HepG2 (cell line): ENCODE data around the gene MRPL9. TPM values are rescaled to one million over a fixed set of nuclear protein-coding genes. Genes with fewer than 3 reads are reported as not detected.
A peak's percentile ranks its signal among the peaks of the same experiment; 100 is the strongest.

Experiments used
- AHDC1 ChIP-seq: sonication (generic); formaldehyde crosslinking; IDR thresholded peaks from 2 replicates; pipeline ENCODE4 v1.5.1; 2020; ENCODE audit warnings: mild to moderate bottlenecking, missing genetic modification reagents, borderline replicate concordance
- ARID4A ChIP-seq: sonication (generic); formaldehyde crosslinking; IDR thresholded peaks from 2 replicates; pipeline ENCODE4 v1.5.0; 2020; ENCODE audit warnings: mild to moderate bottlenecking, missing genetic modification reagents, borderline replicate concordance
- DDIT3 ChIP-seq: sonication (generic); formaldehyde crosslinking; IDR thresholded peaks from 2 replicates; pipeline ENCODE4 v1.4.0; 2020; ENCODE audit warnings: mild to moderate bottlenecking, missing genetic modification reagents
- GATAD2A ChIP-seq: IDR thresholded peaks from 2 replicates; pipeline ENCODE4 v1.6.1; 2016
- MBD4 ChIP-seq: IDR thresholded peaks from 2 replicates; pipeline ENCODE4 v1.6.1; 2012; ENCODE audit warnings: low read length, inconsistent platforms, borderline replicate concordance
- MEF2D ChIP-seq: sonication (generic); formaldehyde crosslinking; IDR thresholded peaks from 2 replicates; pipeline ENCODE4 v1.5.1; 2020; ENCODE audit warnings: mild to moderate bottlenecking, missing genetic modification reagents
- REL ChIP-seq: sonication (generic); formaldehyde crosslinking; conservative IDR thresholded peaks from 2 replicates; pipeline ENCODE4 v1.8.0; 2022; ENCODE audit warnings: mild to moderate bottlenecking, missing genetic modification reagents, moderate library complexity
- RELA ChIP-seq: sonication (generic); formaldehyde crosslinking; IDR thresholded peaks from 2 replicates; pipeline ENCODE4 v1.4.0; 2020; ENCODE audit warnings: missing genetic modification reagents
- RNF2 ChIP-seq: fragments of 450-650 bp; conservative IDR thresholded peaks from 2 replicates; pipeline ENCODE4 v1.6.1; 2016; ENCODE audit warnings: low read depth
- TRIM22 ChIP-seq: fragments of 450-650 bp; IDR thresholded peaks from 2 replicates; pipeline ENCODE4 v1.6.1; 2017
- ZNF567 ChIP-seq: sonication (generic); formaldehyde crosslinking; IDR thresholded peaks from 2 replicates; pipeline ENCODE4 v1.8.1; 2023; ENCODE audit warnings: mild to moderate bottlenecking, missing genetic modification reagents, borderline replicate concordance
- polyA plus RNA-seq, 8 experiments: library from polyadenylated mRNA; depleted of rRNA in 3 of 8; stranded (reverse) in 7 of 8; unstranded in 1 of 8; fragments of >200 nt; fragmentation: Illumina TruSeq in 4 of 8; extraction: Trizol in 4 of 8; gene quantifications; 2 replicates each; pipeline versions ENCODE4 v1.2.1 to v1.2.3, GENCODE V29; 2011 to 2016; ENCODE audit warnings: low read depth in 4 of 8, missing spikeins in 1 of 8, mixed read lengths in 1 of 8; ENCODE audit not compliant: insufficient read depth in 1 of 8
- total RNA-seq, 5 experiments: library from RNA; depleted of rRNA; stranded (reverse); fragments of >200 nt; fragmentation: Illumina TruSeq; extraction: Trizol; gene quantifications; 2 replicates each; pipeline ENCODE4 v1.2.3, GENCODE V29; 2016; ENCODE audit warnings: low read depth in 1 of 5
- TF ChIP-seq, protein P1 (sequence below): sonication (generic); formaldehyde crosslinking; IDR thresholded peaks from 2 replicates; pipeline ENCODE4 v1.4.0; 2020; ENCODE audit warnings: missing genetic modification reagents
- TF ChIP-seq, protein P2 (sequence below): IDR thresholded peaks from 2 replicates; pipeline ENCODE4 v1.6.1; 2016; ENCODE audit warnings: missing biosample characterization, missing genetic modification reagents, low read depth

Gene MRPL9
- total and polyA plus RNA-seq, 2 of the 13 experiments (the other 11 are each of a cell fraction or from before 2014, with no cell fraction given): 72.1 to 107 TPM

DNA sequence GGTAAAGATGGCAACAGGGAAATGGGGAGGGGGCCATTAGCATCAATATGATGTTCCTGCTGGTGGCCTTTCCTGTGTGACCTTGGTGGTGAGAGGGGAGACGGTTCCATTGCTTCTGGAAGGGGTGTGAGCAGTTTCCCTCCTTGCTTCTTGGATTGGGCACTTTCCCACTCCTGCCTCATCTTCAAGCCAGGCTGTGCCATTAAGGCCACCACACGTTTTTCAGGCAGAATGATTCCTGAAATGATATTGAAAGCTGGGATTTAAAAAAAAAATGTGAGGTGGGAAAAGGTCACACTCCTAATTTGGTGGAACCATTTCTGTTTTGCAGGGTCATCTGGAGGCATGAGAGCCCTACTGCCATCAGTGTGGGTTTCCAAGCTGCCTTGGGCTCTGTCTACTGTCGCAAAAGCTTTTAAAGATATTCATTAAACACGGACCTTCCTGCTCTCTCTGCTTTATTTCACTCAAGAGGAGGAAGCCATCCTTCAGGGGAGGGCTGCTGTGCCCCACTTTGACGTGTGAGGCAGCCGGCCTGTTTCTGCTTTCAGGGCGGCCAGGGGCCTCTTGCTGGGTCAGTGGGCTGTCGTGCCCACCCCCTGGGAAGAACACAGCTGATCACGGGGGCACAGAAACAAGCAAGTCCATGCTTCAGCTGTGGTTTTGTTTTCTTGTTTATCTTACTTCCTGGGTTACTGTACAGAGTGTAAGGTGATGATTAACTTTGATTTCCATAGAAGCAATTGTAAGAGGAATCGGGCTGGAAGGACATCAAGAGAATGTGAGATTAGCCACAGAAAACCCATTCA lies 33.9 kb downstream of the MRPL9 start (continued):
- no peak for TF ChIP-seq RELA (CRISPR knock-in tag)
- TF ChIP-seq ARID4A (CRISPR knock-in tag): no peak
- TF ChIP-seq DDIT3 (CRISPR knock-in tag): no peak
- TF ChIP-seq REL: no peak
- TF ChIP-seq, protein P1, sequence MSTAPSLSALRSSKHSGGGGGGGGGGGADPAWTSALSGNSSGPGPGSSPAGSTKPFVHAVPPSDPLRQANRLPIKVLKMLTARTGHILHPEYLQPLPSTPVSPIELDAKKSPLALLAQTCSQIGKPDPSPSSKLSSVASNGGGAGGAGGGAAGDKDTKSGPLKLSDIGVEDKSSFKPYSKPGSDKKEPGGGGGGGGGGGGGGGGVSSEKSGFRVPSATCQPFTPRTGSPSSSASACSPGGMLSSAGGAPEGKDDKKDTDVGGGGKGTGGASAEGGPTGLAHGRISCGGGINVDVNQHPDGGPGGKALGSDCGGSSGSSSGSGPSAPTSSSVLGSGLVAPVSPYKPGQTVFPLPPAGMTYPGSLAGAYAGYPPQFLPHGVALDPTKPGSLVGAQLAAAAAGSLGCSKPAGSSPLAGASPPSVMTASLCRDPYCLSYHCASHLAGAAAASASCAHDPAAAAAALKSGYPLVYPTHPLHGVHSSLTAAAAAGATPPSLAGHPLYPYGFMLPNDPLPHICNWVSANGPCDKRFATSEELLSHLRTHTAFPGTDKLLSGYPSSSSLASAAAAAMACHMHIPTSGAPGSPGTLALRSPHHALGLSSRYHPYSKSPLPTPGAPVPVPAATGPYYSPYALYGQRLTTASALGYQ (CRISPR knock-in tag): no peak
- TF ChIP-seq GATAD2A (CRISPR knock-in tag): 0 out of 2 replicates have a peak, but pooled peaks have one; percentile 29
- TF ChIP-seq RNF2: no peak
- no peak for TF ChIP-seq ZNF567 (CRISPR knock-in tag)
- TF ChIP-seq MEF2D (CRISPR knock-in tag): no peak
- TF ChIP-seq TRIM22: no peak
- no peak for TF ChIP-seq AHDC1 (CRISPR knock-in tag)
- TF ChIP-seq, protein P2, sequence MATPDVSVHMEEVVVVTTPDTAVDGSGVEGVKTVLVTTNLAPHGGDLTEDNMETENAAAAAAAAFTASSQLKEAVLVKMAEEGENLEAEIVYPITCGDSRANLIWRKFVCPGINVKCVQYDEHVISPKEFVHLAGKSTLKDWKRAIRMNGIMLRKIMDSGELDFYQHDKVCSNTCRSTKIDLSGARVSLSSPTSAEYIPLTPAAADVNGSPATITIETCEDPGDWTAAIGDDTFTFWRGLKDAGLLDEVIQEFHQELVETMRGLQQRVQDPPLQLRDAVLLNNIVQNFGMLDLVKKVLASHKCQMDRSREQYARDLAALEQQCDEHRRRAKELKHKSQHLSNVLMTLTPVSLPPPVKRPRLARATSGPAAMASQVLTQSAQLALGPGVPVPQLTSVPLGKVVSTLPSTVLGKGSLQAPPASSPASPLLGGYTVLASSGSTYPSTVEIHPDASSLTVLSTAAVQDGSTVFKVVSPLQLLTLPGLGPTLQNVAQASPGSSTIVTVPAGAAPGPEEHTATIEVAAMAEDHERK (CRISPR knock-in tag): no peak
- no peak for TF ChIP-seq MBD4
